ENCODE measurements around the gene TTC32. TPM values are rescaled to one million over a fixed set of nuclear protein-coding genes. Genes with fewer than 3 reads are reported as not detected.

Gene TTC32
- total RNA-seq, 1 donor from 2014 or later, result not detected

GRCh38 chr2:19870792-19871191 lies 31.0 kb downstream of the TTC32 start:
- no peak overlapping the region for H3K4me3 ChIP-seq
- H3K36me3 ChIP-seq, result no peaks in the 10 kb centered on the region
- no peaks in the 10 kb centered on the region for H3K4me1 ChIP-seq
- H3K27me3 ChIP-seq, result no peaks in the 10 kb centered on the region
- DNase-seq (ENCODE audit: low spot score in 2 of 2), result no peak
- intact Hi-C loops (cut with DNase I), result no loop called here
- no peak for TF ChIP-seq CTCF (IDR thresholded peaks at IDR 0.05)
- H3K27ac ChIP-seq, result no peak overlapping the region
- H3K9me3 ChIP-seq, result no peaks in the 10 kb centered on the region

GRCh38 chr2:19868701-19869580 lies 32.8 kb downstream of the TTC32 start:
- H3K4me3 ChIP-seq, result peak overlapping the region; percentile 51 to 66
- no peaks in the 10 kb centered on the region for H3K9me3 ChIP-seq
- DNase-seq (ENCODE audit: low spot score in 2 of 2), result peak in 1 of 2 donors; percentile 68
- TF ChIP-seq CTCF (IDR thresholded peaks at IDR 0.05), result no peak
- no peak overlapping the region for H3K27ac ChIP-seq
- intact Hi-C loops (cut with DNase I), result loop anchor here (10.0 kb wide), 3 partner anchors 884 to 1484 kb away; no protein-coding TSS in a partner anchor
- no peaks in the 10 kb centered on the region for H3K27me3 ChIP-seq
- H3K36me3 ChIP-seq, result no peaks in the 10 kb centered on the region
- H3K4me1 ChIP-seq, result peaks cover 0 to under 1% of the 10 kb centered on the region in 2 donors

- Histone ChIP-seq H3K36me3 (no peaks in the 10 kb centered on the region), H3K27me3 (no peaks in the 10 kb centered on the region), H3K9me3 (no peaks in the 10 kb centered on the region), H3K4me1 (peaks cover 0 to 6% of the 10 kb centered on the region in 2 donors), H3K4me3 (peak overlapping the region; percentile 51 to 66), H3K27ac (no peak overlapping the region)
- intact Hi-C loops (cut with DNase I), result loop anchor here (10.0 kb wide), 3 partner anchors 883 to 1483 kb away; no protein-coding TSS in a partner anchor
- no peak for DNase-seq (ENCODE audit: low spot score in 2 of 2)
- no peak for TF ChIP-seq CTCF (IDR thresholded peaks at IDR 0.05)
Measured at GRCh38 chr2:19868224-19868623, 33.6 kb downstream of the TTC32 start.

- H3K4me3 ChIP-seq, result no peak overlapping the region
- TF ChIP-seq CTCF (IDR thresholded peaks at IDR 0.05), result no peak
- intact Hi-C loops (cut with DNase I), result loop anchor here (10.0 kb wide), 3 partner anchors 882 to 1482 kb away; no protein-coding TSS in a partner anchor
- peaks cover 6 to 19% of the 10 kb centered on the region in 2 donors for H3K4me1 ChIP-seq
- no peak overlapping the region for H3K27ac ChIP-seq
- DNase-seq (ENCODE audit: low spot score in 2 of 2), result no peak
- no peaks in the 10 kb centered on the region for H3K9me3 ChIP-seq
- H3K27me3 ChIP-seq, result no peaks in the 10 kb centered on the region
- H3K36me3 ChIP-seq, result no peaks in the 10 kb centered on the region
Measured at GRCh38 chr2:19866771-19867170, 35.0 kb downstream of the TTC32 start.

- intact Hi-C loops (cut with DNase I), result loop anchor here (10.0 kb wide), 3 partner anchors 880 to 1480 kb away; no protein-coding TSS in a partner anchor
- DNase-seq (ENCODE audit: low spot score in 2 of 2), result no peak
- no peak overlapping the region for H3K4me3 ChIP-seq
Measured at GRCh38 chr2:19865151-19865550, 36.6 kb downstream of the TTC32 start.

More at GRCh38 chr2:19865151-19865550, 36.6 kb downstream of the TTC32 start:
- H3K36me3 ChIP-seq, result no peaks in the 10 kb centered on the region
- no peak overlapping the region for H3K27ac ChIP-seq
- no peaks in the 10 kb centered on the region for H3K27me3 ChIP-seq
- TF ChIP-seq CTCF (IDR thresholded peaks at IDR 0.05), result no peak
- peaks cover 10 to 30% of the 10 kb centered on the region in 2 donors for H3K4me1 ChIP-seq
- no peaks in the 10 kb centered on the region for H3K9me3 ChIP-seq

All from ascending aorta (tissue), 2 donors.